Measurements from ENCODE around the gene SLC47A1. TPM values are rescaled to one million over a fixed set of nuclear protein-coding genes. Genes with fewer than 3 reads are reported as not detected.

SLC47A1 gene
- total and polyA plus RNA-seq, 5 experiments from 2014 or later = 0.29 to 0.69 TPM; not detected in 3

Other genes starting within 250 kb of the SLC47A1 start
- 1 to 10 TPM; 1.9 to 3.1 TPM for gene B9D1, start 171.1 kb upstream of the SLC47A1 start, total RNA-seq
- 1 to 10 TPM in 1 of 3 donors, under 1 TPM in 2; 0.75 to 1.8 (median 0.91) TPM for gene B9D1, start 171.1 kb upstream of the SLC47A1 start, polyA plus RNA-seq
- 10 to 100 TPM; 21.2 to 22.2 TPM for gene MAPK7, start 155.4 kb upstream of the SLC47A1 start, total RNA-seq
- 1 to 10 TPM; 2.9 to 7.7 (median 3.1) TPM for gene MAPK7, start 155.4 kb upstream of the SLC47A1 start, polyA plus RNA-seq
- not detected for gene MFAP4, start 146.7 kb upstream of the SLC47A1 start, total RNA-seq
- gene MFAP4, start 146.7 kb upstream of the SLC47A1 start, polyA plus RNA-seq = not detected
- 1 to 10 TPM; 1.3 to 2.2 TPM for gene RNF112, start 122.6 kb upstream of the SLC47A1 start, total RNA-seq
- gene RNF112, start 122.6 kb upstream of the SLC47A1 start, polyA plus RNA-seq = under 1 TPM in 1 of 3 donors, not detected in 2; 0.22 TPM
- gene ALDH3A2, start 114.9 kb downstream of the SLC47A1 start, total RNA-seq = 10 to 100 TPM; 55.5 to 67.0 TPM
- 10 to 100 TPM; 20.6 to 23.6 (median 22.0) TPM for gene ALDH3A2, start 114.9 kb downstream of the SLC47A1 start, polyA plus RNA-seq
- not detected for gene SLC47A2, start 182.7 kb downstream of the SLC47A1 start, total RNA-seq
- gene SLC47A2, start 182.7 kb downstream of the SLC47A1 start, polyA plus RNA-seq = not detected
- not detected for gene ALDH3A1, start 214.4 kb downstream of the SLC47A1 start, total RNA-seq
- under 1 TPM in 1 of 3 donors, not detected in 2; 0.11 TPM for gene ALDH3A1, start 214.4 kb downstream of the SLC47A1 start, polyA plus RNA-seq

Data from naive thymus-derived CD8-positive, alpha-beta T cell (primary cell).